ENCODE results near the gene NTMT1.

The NTMT1 gene, protein sequence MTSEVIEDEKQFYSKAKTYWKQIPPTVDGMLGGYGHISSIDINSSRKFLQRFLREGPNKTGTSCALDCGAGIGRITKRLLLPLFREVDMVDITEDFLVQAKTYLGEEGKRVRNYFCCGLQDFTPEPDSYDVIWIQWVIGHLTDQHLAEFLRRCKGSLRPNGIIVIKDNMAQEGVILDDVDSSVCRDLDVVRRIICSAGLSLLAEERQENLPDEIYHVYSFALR

DNA sequence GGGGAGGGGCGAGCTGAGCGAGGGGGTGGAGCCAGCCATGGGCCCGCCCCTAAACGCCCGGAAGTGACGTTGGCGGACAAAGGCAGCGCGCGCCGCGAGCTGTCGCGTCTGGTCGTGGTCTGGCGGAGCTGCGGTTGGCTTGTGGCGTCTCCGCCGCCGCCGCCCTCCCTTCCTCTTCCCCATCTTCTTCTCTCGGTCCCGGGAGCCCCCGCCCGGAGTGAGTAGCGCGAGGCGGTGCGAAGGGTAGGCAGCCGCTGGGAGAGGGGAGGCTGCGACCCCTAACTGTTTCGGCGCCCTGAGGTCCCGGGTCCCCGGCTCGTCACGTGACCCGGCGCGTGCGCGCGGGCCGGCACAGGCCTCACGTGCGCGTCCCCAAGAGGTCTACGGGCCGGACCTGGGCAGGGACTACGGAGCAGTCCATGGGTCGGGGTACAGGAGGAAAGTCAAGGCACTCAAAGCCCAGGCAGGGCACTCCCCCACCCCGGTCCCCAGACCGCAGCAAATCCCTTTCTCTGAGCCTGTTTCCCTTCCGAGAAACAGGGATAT is at the start of gene NTMT1:
Gene NTMT1 (plus strand): TSS at position 85 of the 546 bp plus-strand sequence. CDS start 6,541 bp downstream, outside the sequence.
- H3F3A ChIP-seq (ENCODE audit: insufficient read depth, low read length), result no peaks in the 10 kb centered on the region
- no peaks in the 10 kb centered on the region for H3K27me3 ChIP-seq (ENCODE audit: insufficient read depth, low read length)
- H3K9me3 ChIP-seq (ENCODE audit: low read length), result no peaks in the 10 kb centered on the region
- H3K4me1 ChIP-seq (ENCODE audit: insufficient read depth, low read length, severe bottlenecking), result peaks cover 40% of the 10 kb centered on the region
- peaks cover 35% of the 10 kb centered on the region for H3K36me3 ChIP-seq (ENCODE audit: insufficient read depth, low read length)
- TF ChIP-seq EZH2 (IDR thresholded peaks at IDR 0.05; ENCODE audit: borderline replicate concordance, low read length), result no peak
- TF ChIP-seq, protein P1, sequence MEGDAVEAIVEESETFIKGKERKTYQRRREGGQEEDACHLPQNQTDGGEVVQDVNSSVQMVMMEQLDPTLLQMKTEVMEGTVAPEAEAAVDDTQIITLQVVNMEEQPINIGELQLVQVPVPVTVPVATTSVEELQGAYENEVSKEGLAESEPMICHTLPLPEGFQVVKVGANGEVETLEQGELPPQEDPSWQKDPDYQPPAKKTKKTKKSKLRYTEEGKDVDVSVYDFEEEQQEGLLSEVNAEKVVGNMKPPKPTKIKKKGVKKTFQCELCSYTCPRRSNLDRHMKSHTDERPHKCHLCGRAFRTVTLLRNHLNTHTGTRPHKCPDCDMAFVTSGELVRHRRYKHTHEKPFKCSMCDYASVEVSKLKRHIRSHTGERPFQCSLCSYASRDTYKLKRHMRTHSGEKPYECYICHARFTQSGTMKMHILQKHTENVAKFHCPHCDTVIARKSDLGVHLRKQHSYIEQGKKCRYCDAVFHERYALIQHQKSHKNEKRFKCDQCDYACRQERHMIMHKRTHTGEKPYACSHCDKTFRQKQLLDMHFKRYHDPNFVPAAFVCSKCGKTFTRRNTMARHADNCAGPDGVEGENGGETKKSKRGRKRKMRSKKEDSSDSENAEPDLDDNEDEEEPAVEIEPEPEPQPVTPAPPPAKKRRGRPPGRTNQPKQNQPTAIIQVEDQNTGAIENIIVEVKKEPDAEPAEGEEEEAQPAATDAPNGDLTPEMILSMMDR (IDR thresholded peaks at IDR 0.05; ENCODE audit: low read length), result no peak
- peaks cover 49% of the 10 kb centered on the region for H3K79me2 ChIP-seq (ENCODE audit: insufficient read depth, low read length)
- H3K9me2 ChIP-seq (ENCODE audit: low read depth, low read length), result no peaks in the 10 kb centered on the region
- H3K9ac ChIP-seq (ENCODE audit: low read length), result peak within 1 kb of the TSS; percentile 93
- peak within 1 kb of the TSS; percentile 86 for H3K4me3 ChIP-seq (ENCODE audit: low read depth, low read length, poor library complexity, severe bottlenecking)
- H3K4me2 ChIP-seq (ENCODE audit: low read length), result peak within 1 kb of the TSS; percentile 83
- no peak within 1 kb of the TSS for H2AFZ ChIP-seq (ENCODE audit: low read length)
- H4K20me1 ChIP-seq (ENCODE audit: insufficient read depth, low read length), result no peaks in the 10 kb centered on the region
- peak within 1 kb of the TSS; percentile 70 for H3K27ac ChIP-seq (ENCODE audit: low read depth, low read length, poor library complexity, severe bottlenecking)

DNA sequence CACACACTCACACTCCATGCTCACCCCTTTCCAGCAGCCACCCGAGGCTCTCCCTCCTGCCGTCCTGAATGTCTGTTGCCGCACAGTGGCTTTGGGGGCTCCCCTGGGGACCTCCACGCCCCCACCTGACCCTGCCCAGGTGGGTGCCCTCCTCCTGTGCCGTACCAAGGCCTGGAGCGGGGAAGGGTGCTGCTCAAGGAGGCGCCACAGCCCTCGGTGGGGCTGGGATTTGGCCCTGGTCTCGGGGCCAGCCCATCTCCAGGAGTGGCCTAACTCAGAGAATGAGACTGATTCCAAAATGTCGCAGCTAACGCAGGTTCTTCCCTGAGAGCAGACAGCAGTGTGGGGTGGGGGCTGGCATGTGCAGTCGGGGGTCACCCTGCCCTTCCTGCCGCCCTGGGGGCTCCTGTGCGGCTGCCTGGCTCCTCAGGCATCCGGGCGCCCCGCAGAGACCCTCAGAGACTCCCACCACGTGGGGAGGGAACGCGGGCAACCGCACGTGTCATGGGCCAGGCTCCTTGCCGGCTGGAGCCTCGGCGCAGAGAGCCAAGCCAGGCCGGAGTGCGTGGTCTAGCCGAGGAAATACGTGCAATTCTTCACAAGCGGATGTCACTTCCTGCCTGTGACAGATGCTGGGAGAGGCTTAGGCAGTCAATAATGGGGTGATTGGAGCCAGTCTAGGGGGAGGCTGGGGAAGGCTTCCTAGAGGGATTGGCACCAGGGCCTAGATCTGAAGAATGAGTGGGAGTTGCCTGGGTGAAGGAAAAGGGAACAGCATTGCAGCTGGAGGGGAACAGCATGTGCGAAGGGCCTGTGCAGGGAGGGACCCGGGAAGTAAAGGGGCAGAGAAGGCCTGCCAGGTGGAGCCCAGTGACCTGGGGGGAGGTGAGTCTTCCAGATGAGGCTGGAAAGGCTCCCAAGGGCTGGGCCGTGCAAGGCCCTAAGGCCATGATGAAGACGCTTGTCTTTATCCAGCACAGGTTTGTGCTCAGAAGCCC is 49.1 kb upstream of the NTMT1 start:
- TF ChIP-seq, protein P1 (IDR thresholded peaks at IDR 0.05; ENCODE audit: low read length), result no peak
- no peak for TF ChIP-seq EZH2 (IDR thresholded peaks at IDR 0.05; ENCODE audit: borderline replicate concordance, low read length)
- Histone ChIP-seq H3K4me2 (ENCODE audit: low read length) (no peak overlapping the region), H2AFZ (ENCODE audit: low read length) (no peak overlapping the region), H3K9me3 (ENCODE audit: low read length) (0 out of 2 replicates have a peak, but pooled peaks cover 5% of the 10 kb centered on the region), H3K27me3 (ENCODE audit: insufficient read depth, low read length) (no peaks in the 10 kb centered on the region; the same call in 1 of the 2 replicates), H3K9me2 (ENCODE audit: low read depth, low read length) (no peaks in the 10 kb centered on the region), H3K36me3 (ENCODE audit: insufficient read depth, low read length) (no peaks in the 10 kb centered on the region; the same call in 1 of the 2 replicates), H3K9ac (ENCODE audit: low read length) (no peak overlapping the region), H3K27ac (ENCODE audit: low read depth, low read length, poor library complexity, severe bottlenecking) (no peak overlapping the region), H3K79me2 (ENCODE audit: insufficient read depth, low read length) (no peaks in the 10 kb centered on the region), H3F3A (ENCODE audit: insufficient read depth, low read length) (no peaks in the 10 kb centered on the region), H3K4me3 (ENCODE audit: low read depth, low read length, poor library complexity, severe bottlenecking) (no peak overlapping the region), H4K20me1 (ENCODE audit: insufficient read depth, low read length) (no peaks in the 10 kb centered on the region), H3K4me1 (ENCODE audit: insufficient read depth, low read length, severe bottlenecking) (peaks cover 5% of the 10 kb centered on the region)

DNA sequence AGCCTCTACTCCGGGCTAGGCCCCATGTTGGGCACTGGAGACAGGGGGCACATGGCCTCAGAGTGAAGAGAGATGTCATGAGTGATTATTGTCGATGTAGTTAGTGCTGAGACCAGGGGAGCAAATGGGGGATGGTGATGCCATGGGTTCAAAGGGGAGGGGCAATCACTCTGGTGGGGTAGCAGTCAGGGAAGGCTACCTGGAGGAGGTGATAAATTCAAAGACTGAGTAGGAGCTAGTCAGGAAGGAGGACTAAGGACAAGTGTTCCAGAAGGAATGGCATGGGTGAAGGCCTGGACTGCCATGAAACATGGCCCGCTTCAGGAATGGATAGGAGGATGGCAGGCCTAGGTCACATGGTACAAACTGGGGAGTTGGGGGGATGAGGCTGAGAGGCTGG is 46.7 kb upstream of the NTMT1 start:
- no peak overlapping the region for H3K27ac ChIP-seq (ENCODE audit: low read depth, low read length, poor library complexity, severe bottlenecking)
- no peaks in the 10 kb centered on the region for H4K20me1 ChIP-seq (ENCODE audit: insufficient read depth, low read length)
- H3K4me2 ChIP-seq (ENCODE audit: low read length), result no peak overlapping the region
- H3K4me1 ChIP-seq (ENCODE audit: insufficient read depth, low read length, severe bottlenecking), result peaks cover 7% of the 10 kb centered on the region
- TF ChIP-seq EZH2 (IDR thresholded peaks at IDR 0.05; ENCODE audit: borderline replicate concordance, low read length), result no peak
- TF ChIP-seq, protein P1 (IDR thresholded peaks at IDR 0.05; ENCODE audit: low read length), result no peak
- H3K9me2 ChIP-seq (ENCODE audit: low read depth, low read length), result no peaks in the 10 kb centered on the region
- no peaks in the 10 kb centered on the region for H3K79me2 ChIP-seq (ENCODE audit: insufficient read depth, low read length)
- H3K36me3 ChIP-seq (ENCODE audit: insufficient read depth, low read length), result no peaks in the 10 kb centered on the region; the same call in 1 of the 2 replicates
- no peaks in the 10 kb centered on the region for H3K9me3 ChIP-seq (ENCODE audit: low read length)
- H3K9ac ChIP-seq (ENCODE audit: low read length), result no peak overlapping the region
- H3K27me3 ChIP-seq (ENCODE audit: insufficient read depth, low read length), result no peaks in the 10 kb centered on the region; the same call in 1 of the 2 replicates
- H3F3A ChIP-seq (ENCODE audit: insufficient read depth, low read length), result no peaks in the 10 kb centered on the region
- H2AFZ ChIP-seq (ENCODE audit: low read length), result no peak overlapping the region
- H3K4me3 ChIP-seq (ENCODE audit: low read depth, low read length, poor library complexity, severe bottlenecking), result no peak overlapping the region
